NCI-H526 (cell line): ENCODE data around the gene ZNF217.
"Not testable (repeated sequence)": the region's sequence is repeated elsewhere in the genome, so short reads cannot be mapped to it uniquely, and the experiment has no call there.

Source experiments
- DNase-seq, 2 experiments: peaks; one replicate each; lab custom pipeline; 2025; lab: John Stamatoyannopoulos, UW

Gene ZNF217

DNA sequence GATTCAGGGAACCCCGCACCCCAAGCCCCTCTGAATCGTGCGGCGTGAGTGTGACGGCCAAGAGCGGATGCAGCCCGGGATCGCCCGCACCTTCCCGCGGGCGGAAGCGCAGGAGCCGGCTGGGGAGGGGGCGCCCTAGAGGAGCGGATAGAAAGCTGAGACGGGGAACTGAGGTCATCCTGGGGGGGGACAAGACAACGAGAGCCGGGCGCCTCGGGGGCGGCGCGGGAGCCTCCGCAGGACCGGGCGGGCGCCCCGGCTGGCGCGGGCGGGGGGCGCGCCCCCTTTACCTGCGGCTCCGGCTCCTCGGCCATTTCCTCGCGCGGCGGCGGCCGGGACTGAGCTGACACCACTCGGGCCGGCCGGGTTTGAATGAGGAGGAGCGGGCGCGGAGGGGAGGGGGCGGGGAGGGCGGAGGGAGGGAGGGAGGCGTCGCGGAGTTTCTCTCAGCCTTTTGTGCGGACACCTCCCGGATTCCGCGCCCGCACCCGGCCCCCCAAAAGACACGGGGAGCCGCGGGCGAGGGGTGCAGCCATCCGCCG lies at the start of gene ZNF217:
TSS of gene ZNF217 (minus strand) at position 374 of the 542 bp plus-strand sequence. CDS start 11,013 bp downstream, outside the sequence.
- DNase-seq: peak in 1 of 2 experiments; percentile 82

DNA sequence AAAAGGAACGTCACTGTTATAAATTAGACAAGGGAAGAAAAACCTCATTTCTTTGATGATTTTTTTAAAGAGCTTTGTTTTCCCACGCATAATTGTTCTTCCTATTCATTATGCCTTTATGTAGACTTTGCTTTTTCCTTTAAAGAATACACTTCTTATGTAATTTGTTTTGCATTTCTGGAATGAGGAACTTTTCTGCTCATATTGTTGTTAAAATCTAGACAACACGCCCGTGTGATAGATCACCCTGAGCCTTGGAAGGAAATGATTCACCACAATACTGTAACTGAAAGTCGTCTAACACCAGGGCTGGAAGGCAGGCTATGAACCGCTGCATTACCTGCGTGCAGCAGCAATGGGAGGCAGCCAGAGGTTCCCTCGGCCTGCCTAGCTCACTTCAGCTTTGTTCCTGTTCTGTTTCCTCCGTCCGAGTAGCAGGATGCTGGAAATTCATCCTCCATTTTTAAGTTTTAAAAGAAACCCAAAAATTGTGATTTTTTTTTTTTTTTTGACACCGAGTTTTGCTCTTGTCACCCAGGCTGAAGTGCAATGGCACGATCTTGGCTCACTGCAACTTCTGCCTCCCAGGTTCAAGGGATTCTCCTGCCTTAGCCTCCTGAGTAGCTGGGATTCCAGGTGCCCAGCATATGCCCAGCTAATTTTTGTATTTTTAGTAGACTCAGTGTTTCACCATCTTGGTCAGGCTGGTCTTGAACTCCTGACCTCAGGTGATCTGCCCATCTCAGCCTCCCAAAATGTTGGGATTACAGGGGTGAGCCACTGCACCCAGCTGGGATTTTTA lies 49.6 kb upstream of the ZNF217 start:
- no peak for DNase-seq

DNA sequence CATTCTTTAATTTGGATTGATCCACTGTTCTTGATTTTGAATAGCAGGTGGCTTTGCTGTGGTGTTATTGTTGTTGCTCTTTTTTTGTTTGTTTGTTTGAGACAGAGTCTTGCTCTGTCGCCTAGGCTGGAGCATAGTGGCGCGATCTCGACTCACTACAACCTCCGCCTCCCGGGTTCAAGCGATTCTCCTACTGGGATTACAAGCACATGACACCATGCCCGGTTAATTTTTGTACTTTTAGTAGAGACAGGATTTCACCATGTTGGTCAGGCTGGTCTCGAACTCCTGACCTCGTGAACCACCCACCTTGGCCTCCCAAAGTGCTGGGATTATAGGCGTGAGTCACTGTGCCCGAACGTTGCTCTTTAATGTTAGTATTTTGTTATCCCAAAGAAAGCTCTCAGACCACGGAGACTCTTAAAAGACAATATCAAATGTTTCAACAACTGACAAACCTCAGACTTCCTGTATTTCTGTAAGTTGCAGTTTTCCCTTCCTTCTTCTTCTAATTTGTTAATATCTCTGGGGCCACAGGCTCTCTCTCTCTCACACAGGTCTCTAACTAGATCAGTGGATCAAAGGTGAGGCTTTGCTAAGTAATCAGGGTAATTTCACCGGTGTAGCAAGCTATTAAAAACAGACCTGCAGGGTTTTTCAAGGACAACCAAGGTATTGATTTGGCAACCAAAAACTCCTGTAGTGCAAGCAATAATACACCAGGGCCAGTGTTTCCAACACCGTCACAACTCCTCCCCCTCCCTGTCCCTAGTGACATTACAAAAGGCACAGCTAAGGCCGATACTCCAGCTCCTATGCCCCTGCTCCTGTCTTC lies 48.8 kb upstream of the ZNF217 start:
- DNase-seq: no peak

- no peak for DNase-seq
These were observed 46.2 kb upstream of the ZNF217 start for GRCh38 chr20:53639647-53640440.

DNA sequence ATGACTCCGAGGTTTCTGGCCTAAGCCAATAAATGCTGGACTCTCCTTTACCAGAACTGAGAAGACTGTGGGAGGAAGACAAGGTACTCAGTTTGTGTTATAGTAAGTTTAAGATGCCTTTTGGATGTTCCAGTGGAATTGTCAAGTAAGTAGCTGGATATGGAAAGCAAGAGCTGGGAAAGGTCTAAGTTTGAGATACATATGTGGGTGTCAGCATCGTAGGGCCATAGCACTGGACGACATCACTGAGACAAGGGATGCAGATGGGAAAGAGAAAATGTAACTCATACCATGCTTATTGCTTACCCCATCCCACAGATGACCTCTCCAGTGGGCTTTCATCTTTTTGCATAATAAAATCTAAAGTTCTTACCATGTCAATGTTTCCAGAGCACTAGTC lies 45.5 kb upstream of the ZNF217 start:
- DNase-seq: no peak

DNA sequence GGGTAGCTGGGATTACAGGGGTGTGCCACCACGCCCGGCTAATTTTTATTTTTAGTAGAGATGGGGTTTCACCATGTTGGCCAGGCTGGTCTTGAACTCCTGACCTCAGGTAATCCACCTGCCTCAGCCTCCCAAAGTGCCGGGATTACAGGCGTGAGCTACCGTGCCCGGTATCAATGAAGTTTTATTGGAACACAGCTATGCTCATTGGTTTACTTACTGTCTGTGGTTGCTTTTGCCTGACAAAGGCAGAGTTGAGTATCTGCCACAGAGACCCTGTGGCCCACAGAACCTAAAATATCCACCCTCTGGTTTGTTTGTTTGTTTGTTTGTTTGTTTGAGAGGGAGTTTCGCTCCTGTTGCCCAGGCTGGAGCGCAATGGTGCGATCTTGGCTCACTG lies 43.7 kb upstream of the ZNF217 start:
- not testable (repeated sequence) for DNase-seq

DNA sequence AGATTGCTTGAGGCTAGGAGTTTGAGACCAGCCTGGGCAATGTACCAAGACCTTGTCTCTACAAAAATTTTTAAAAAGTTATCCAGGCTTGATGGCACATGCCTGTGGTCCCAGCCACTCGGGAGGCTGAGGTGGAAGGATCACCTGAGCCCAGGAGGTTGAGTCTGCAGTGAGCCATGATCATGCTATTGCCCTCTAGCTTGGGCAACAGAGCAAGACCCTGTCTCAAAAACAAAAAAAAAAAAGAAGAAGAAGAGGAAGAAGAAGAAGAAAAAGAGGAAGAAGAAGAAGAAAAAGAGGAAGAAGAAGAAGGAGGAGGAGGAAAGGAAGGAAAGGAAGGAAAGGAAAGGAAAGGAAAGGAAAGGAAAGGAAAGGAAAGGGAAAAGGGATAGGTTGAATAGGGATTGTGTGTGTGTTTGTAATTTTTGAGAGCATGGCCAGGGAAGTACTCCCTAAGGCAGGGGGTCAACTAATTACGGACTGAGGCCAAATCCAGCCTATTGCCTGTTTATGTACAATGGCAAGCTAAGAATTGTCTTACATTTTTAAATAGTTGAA lies 43.0 kb upstream of the ZNF217 start:
- no peak for DNase-seq

DNA sequence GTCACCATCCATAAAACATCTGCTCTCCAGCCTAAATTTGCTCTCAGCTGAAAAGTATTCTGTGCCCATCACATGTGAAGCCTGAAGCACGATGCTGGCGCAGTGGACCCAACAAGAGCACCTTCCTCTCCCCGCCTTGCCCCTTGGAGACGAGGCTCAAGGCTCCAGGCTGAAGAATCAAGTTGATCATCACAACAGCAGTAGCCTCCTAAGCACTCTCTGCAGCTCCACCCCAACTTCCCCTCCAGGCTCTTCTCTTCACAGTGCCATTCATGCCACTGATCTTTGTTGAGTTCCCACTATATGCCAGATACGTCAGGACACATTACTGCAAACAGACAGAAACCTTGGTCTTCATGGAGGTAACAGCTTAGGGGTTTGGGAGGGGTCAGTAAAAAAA lies 41.6 kb upstream of the ZNF217 start:
- no peak for DNase-seq

DNA sequence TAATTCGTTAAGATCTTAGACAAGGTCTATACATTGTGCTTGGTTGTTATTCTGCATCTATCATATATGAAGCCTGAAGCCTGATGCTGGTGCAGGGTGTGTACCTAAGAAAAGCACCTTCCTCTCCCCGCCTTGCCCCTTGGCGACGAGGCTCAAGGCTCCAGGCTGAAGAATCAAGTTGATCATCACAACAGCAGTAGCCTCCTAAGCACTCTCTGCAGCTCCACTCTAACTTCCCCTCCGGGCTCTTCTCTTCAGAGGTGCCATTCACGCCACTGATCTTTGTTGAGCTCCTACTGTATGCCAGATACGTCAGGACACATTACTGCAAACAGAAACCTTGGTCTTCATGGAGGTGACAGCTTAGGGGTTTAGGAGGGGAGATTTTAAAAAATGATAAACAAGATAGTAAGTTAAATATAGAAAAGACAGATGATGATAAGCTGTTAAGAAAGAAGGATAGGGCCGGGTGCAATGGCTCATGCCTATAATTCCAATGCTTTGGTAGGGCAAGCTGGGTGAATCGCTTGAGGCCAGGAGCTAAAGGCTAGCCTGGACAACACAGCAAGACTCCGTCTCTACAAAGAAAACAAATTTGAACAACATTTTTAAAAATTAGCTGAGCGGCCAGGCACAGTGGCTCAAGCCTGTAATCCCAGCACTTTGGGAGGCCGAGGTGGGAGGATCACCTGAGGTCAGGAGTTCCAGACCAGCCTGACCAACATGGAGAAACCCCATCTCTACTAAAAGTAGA lies 38.4 kb upstream of the ZNF217 start:
- DNase-seq: no peak

DNA sequence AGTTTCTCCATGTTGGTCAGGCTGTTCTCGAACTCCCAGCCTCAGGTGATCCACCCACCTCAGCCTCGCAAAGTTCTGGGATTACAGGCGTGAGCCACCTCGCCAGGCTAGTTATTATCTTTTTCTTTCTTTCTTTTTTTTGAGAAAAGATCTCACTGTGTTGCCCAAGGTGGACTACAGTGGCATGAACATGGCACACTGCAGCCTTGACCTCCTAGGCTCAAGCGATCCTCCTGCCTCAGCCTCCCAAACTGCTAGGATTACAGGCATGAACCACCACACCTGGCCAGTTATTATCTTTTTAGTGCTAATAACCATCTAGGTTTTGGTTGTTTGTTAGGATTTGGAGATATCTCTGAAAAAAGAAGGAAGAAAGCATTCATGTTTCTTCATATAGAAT lies 35.8 kb upstream of the ZNF217 start:
- DNase-seq: no peak

DNA sequence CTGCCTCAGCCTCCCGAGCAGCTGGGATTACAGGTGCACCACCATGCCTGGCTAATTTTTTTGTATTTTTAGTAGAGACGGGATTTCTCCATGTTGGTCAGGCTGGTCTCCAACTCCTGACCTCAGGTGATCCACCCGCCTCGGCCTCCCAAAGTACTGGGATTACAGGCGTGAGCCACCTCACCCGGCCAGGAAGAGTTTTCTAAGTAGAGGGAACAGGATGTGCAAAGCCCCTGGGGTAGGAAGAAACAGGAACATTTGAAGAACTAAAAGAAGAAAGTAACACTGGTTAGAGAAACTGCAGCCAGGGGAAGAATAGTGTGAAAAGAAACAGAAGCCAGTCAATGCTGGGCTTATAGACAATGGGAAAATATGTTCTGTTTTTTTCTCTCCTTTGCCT lies 35.1 kb upstream of the ZNF217 start:
- not testable (repeated sequence) for DNase-seq

- DNase-seq: no peak
These were observed 34.4 kb upstream of the ZNF217 start for GRCh38 chr20:53628076-53628475.

GRCh38 chr20:53627001-53627400 lies 33.4 kb upstream of the ZNF217 start:
- DNase-seq: not testable (repeated sequence)

DNA sequence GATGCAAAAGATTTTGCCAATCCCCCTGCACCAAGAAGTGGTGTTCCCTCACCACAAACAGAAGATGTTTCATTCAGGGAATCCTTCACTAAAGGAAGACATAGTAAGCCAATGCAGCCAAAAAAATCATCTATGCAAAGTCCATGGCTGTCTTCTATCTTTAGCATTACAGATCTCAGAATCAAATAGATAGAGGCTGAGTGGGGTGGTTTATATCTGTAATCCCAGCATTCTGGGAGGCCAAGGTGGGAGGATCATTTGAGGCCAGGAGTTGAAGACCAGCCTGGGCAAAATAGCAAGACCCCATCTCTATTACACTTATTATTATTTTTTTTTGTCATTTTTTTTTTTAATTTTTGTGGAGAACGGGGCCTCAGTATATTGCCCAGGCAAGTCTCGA lies 32.9 kb upstream of the ZNF217 start:
- DNase-seq: no peak

DNA sequence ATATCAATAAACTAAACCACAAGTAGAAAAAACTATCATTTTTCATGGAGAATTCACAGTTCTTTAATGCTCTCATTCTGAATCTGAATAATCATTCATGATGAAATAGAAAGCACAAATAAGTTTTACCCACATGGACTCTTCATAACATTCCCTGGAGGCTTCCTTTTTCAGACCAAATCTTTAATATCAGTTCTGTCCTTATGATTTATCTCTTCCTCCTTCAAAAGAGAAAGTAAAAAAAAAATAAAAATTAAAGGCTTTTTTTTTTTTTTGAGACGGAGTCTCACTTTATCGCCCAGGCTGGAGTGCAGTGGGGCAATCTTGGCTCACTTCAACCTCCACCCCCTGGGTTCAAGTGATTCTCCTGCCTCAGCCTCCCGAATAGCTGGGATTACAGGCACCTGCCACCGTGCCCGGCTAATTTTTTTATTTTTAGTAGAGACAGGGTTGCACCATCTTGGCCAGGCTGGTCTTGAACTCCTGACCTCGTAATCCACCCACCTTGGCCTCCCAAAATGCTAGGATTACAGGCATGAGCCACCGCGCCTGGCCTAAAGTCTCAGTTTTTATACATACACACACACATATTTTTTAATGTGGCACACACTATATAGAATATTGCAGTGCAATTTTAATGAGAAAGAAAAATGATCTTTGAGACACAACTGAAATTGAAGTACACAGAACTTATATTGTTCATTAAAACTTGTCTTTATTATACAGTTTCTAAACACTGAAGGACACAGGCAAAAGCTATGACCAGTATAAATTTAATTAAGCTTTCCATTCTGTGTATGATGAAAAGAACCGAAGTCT lies 31.9 kb upstream of the ZNF217 start:
- DNase-seq: no peak

GRCh38 chr20:53624927-53625250 lies 31.2 kb upstream of the ZNF217 start:
- DNase-seq: not testable (repeated sequence)

- peak; percentile 74 to 77 for DNase-seq
These were observed 30.0 kb upstream of the ZNF217 start for GRCh38 chr20:53623454-53624211.

GRCh38 chr20:53623134-53623453 lies 29.5 kb upstream of the ZNF217 start:
- DNase-seq: no peak

DNA sequence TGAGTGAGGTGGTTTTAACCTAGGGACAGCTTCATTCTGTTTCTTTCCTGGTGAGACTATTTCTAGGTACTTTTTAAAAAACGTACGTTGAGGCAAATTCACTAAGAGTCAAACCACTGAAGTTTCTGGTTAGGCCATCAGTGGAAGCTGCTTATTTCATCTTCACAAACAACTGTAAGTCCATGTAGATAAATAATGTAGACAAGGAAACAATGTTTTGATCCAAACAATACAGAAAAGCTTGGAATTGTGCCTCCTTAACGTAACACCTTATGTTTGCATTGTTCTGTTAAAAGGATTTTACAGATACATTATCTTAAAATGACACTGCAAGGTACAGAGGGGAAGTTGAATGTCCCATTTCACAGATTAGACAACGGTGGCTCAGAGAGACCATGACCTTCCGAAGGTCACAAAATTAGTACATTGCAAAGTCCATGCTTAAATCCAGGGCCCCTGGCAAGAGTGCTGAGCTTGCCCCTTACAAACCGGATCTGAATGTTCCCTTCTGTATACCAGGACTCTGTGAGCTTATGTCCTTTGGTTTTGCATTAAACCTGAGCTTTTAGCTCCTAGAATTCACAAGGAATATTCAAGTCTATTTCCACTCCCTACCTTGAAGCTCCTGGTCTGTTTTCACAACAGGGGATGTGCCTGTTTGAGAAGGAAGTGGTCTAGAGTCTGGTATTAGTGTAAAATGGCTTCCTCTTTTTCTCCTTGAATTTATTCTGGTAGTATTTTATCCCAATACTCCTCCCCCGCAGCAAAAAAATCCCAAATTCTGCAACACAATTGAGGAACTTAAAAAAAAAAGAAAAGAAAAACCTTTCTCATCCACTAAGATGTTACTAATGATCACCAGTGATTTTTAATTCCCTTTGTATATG lies 28.9 kb upstream of the ZNF217 start:
- no peak for DNase-seq
